Measurements from ENCODE around the gene LRG1. TPM values are rescaled to one million over a fixed set of nuclear protein-coding genes. Genes with fewer than 3 reads are reported as not detected.

Gene LRG1
- total RNA-seq, 1 donor from 2014 or later: 1.1 TPM

DNA sequence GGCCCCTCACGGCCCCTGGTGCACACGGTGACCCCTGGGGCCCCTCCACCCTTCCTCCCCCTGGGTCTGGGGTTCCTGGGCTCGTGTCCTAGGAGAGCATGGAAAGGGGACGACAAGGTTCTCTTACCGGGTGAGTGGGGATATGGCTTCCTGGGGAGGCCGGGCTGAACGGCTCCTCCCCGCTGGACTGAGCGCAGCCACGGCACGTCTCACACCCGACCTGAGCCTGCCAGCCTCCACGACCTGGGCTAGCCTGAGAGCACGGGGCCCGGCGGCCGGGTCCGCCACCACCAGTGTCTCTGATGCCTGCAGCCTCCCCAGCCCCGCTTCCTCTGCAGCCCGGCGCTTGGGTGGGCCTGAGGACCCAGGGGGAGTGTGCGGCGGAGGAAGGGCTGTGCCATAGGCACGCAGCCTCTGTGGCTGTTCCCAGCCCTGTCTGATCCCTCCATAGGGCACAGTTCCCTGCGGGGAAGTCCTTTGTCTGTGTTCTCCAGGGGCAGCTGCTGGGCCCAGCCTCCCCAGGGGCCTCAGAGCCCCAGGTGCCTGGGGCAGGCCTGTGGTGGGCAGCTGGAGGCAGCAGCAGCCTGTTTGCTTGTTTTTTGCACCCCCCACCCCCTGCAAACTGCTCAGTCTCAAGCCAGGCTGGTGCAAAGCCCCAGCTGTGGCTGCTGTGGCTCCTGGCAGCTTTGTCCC lies 36.6 kb downstream of the LRG1 start:
- Histone ChIP-seq H3K4me3 (ENCODE audit: low read depth, low read length) (no peak overlapping the region), H3K36me3 (ENCODE audit: control insufficient read depth, insufficient read depth, low read length) (peaks cover 13% of the 10 kb centered on the region), H3K27me3 (ENCODE audit: control insufficient read depth, insufficient read depth, low read length) (no peaks in the 10 kb centered on the region)
- no peak for FAIRE-seq
- DNase-seq (ENCODE audit: low read depth): no peak
- TF ChIP-seq, protein P1, sequence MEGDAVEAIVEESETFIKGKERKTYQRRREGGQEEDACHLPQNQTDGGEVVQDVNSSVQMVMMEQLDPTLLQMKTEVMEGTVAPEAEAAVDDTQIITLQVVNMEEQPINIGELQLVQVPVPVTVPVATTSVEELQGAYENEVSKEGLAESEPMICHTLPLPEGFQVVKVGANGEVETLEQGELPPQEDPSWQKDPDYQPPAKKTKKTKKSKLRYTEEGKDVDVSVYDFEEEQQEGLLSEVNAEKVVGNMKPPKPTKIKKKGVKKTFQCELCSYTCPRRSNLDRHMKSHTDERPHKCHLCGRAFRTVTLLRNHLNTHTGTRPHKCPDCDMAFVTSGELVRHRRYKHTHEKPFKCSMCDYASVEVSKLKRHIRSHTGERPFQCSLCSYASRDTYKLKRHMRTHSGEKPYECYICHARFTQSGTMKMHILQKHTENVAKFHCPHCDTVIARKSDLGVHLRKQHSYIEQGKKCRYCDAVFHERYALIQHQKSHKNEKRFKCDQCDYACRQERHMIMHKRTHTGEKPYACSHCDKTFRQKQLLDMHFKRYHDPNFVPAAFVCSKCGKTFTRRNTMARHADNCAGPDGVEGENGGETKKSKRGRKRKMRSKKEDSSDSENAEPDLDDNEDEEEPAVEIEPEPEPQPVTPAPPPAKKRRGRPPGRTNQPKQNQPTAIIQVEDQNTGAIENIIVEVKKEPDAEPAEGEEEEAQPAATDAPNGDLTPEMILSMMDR (IDR thresholded peaks at IDR 0.05; ENCODE audit: insufficient read depth, low read length, severe bottlenecking): no peak

DNA sequence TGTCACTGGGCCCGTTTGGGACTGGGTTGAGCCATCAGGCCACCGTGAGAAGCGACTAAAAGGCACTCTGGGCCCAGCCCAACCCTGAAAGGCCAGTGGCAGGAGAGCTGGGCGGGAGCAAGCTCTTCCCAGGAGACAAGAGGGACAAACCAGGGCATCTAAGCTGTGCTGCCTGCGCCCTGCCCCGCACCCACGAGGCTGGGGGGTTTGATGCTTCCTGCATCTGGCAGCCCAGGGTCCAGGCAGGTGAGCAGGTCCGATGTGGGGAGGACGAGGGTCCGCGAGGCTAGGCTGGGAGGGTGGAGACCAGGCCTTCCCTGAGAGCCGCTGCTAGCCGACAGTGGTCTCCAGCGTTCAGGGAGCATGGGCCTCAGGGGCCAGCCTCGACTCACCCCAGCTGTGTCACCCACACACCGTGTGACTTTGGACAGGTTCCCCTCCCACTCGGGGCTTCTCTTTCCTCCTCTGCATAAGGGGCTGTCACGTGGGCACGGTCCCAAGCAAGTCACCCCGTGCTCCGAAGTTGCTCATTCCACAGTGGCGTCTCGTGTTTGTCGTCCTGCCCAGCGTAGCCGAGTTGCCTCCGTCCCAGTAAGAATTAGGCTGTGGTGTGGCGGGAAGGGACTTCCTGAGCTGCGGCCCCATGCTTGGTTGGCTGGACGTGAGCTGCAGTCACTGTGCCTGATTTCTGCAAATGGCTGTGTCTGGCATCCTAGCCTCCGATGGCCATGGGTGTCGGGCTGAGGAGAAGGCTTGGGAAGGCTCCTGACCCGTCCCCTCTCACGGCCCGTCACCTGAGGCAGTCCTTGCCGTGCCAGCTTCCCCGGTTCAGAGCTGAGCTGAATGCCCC lies 37.3 kb downstream of the LRG1 start:
- TF ChIP-seq, protein P1 (IDR thresholded peaks at IDR 0.05; ENCODE audit: insufficient read depth, low read length, severe bottlenecking): no peak
- no peak for FAIRE-seq

DNA sequence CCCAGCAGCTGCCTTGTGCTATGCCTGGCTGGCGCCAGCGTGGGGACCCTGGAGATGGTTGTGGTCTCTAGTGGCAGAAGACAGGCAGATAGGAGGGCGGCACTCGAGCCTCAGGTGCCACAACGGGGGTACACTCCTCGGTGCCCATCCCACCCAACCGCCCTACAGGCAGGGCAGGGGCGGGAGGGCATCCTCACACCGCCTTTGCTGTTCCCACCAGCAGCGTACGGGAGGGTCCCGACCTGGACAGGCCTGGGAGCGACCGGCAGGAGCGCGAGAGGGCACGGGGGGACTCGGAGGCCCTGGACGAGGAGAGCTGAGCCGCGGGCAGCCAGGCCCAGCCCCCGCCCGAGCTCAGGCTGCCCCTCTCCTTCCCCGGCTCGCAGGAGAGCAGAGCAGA lies 38.1 kb downstream of the LRG1 start:
- Histone ChIP-seq H3K36me3 (ENCODE audit: control insufficient read depth, insufficient read depth, low read length) (peaks cover 18% of the 10 kb centered on the region), H3K4me3 (ENCODE audit: low read depth, low read length) (no peak overlapping the region), H3K27me3 (ENCODE audit: control insufficient read depth, insufficient read depth, low read length) (no peaks in the 10 kb centered on the region)
- DNase-seq (ENCODE audit: low read depth): no peak
- FAIRE-seq: no peak
- TF ChIP-seq, protein P1 (IDR thresholded peaks at IDR 0.05; ENCODE audit: insufficient read depth, low read length, severe bottlenecking): no peak

More for the DNA sequence above, 37.3 kb downstream of the LRG1 start:
- Histone ChIP-seq H3K27me3 (ENCODE audit: control insufficient read depth, insufficient read depth, low read length) (no peaks in the 10 kb centered on the region), H3K36me3 (ENCODE audit: control insufficient read depth, insufficient read depth, low read length) (peaks cover 18% of the 10 kb centered on the region), H3K4me3 (ENCODE audit: low read depth, low read length) (no peak overlapping the region)
- DNase-seq (ENCODE audit: low read depth): no peak

DNA sequence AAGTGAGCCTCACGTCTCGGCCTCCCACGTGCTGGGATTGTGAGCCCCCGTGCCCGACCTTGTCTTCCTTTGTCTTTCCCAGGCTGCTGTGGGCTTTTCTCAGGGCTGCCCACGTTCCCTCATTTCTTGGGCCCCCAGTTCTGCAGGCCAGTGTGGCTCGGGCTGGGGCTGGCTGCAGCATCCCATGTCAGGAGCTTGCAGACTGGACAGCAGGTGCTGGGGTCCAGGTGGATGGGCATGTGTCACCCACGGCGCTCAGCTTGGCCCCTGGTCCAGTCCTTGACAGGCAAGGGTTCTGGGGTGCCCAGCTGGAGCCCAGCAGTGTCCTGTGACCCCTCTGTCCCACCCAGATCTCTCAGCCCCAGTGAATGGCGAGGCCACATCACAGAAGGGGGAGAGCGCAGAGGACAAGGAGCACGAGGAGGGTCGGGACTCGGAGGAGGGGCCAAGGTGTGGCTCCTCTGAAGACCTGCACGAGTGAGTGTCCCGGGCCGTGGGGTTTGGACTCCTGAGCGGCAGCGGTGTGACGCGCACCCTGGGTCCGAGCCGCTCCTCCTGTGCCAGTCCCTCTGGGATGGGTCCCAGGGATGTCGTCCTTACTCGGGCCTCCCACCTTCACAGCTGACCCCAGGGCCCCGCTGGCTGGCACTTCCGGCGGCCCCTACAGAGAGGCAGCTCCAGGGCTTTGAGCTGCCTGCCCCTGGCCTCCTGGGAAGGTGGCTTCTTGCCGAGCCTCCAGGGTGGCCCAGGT lies 38.8 kb downstream of the LRG1 start:
- no peak for FAIRE-seq
- Histone ChIP-seq H3K36me3 (ENCODE audit: control insufficient read depth, insufficient read depth, low read length) (peaks cover 22% of the 10 kb centered on the region), H3K27me3 (ENCODE audit: control insufficient read depth, insufficient read depth, low read length) (no peaks in the 10 kb centered on the region), H3K4me3 (ENCODE audit: low read depth, low read length) (no peak overlapping the region)
- TF ChIP-seq, protein P1 (IDR thresholded peaks at IDR 0.05; ENCODE audit: insufficient read depth, low read length, severe bottlenecking): no peak
- DNase-seq (ENCODE audit: low read depth): no peak

DNA sequence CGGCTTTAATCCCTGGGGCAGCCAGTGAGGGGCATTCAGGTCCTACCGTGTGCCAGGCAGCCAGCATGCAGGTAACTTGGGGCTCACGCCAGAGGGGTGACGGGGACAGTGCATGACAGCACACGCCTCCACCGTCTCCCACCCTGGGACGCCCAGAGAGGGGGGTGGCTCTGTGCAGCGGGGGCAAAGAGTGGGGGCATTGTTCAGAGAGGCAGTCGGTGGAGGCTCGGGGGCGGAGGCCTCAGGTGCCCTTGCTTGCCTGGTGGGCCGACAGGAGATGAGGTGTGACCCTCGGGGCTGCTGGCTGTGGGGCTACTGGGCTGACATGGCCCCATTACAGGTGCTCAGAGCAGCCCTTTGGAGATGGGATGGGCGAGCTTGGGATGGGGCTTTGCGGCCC lies 40.0 kb downstream of the LRG1 start:
- FAIRE-seq (no peak), DNase-seq (ENCODE audit: low read depth) (no peak)
- no peak overlapping the region for H3K4me3 ChIP-seq (ENCODE audit: low read depth, low read length)
- TF ChIP-seq, protein P1 (IDR thresholded peaks at IDR 0.05; ENCODE audit: insufficient read depth, low read length, severe bottlenecking): no peak
- peaks cover 23% of the 10 kb centered on the region for H3K36me3 ChIP-seq (ENCODE audit: control insufficient read depth, insufficient read depth, low read length)
- no peaks in the 10 kb centered on the region for H3K27me3 ChIP-seq (ENCODE audit: control insufficient read depth, insufficient read depth, low read length)
